HG02763 (cell line): Measurements from ENCODE around the gene NADK.
"Not testable (repeated sequence)": the region's sequence is repeated elsewhere in the genome, so short reads cannot be mapped to it uniquely, and the experiment has no call there.

Experiments
- ATAC-seq: cut with Tn5 transposase; IDR thresholded peaks from one replicate; pipeline ENCODE4 v1.9.1; 2021; ENCODE audit warnings: mild to moderate bottlenecking, moderate library complexity; ENCODE audit not compliant: unreplicated experiment

NADK gene

GRCh38 chr1:1715109-1715883, 63.0 kb downstream of the NADK start:
- not testable (repeated sequence) for ATAC-seq

- ATAC-seq, result not testable (repeated sequence)
Measured at GRCh38 chr1:1707897-1708296, 70.4 kb downstream of the NADK start.

GRCh38 chr1:1707241-1707640, 71.0 kb downstream of the NADK start:
- not testable (repeated sequence) for ATAC-seq

GRCh38 chr1:1705623-1706022, 72.6 kb downstream of the NADK start:
- ATAC-seq, result not testable (repeated sequence)

- ATAC-seq, result not testable (repeated sequence)
Measured at GRCh38 chr1:1704284-1704957, 73.8 kb downstream of the NADK start.

GRCh38 chr1:1703796-1704195, 74.5 kb downstream of the NADK start:
- ATAC-seq, result no peak

GRCh38 chr1:1702506-1702905, 75.8 kb downstream of the NADK start:
- ATAC-seq, result not testable (repeated sequence)
